ENCODE measurements around the gene LRRTM3.

Gene LRRTM3

DNA sequence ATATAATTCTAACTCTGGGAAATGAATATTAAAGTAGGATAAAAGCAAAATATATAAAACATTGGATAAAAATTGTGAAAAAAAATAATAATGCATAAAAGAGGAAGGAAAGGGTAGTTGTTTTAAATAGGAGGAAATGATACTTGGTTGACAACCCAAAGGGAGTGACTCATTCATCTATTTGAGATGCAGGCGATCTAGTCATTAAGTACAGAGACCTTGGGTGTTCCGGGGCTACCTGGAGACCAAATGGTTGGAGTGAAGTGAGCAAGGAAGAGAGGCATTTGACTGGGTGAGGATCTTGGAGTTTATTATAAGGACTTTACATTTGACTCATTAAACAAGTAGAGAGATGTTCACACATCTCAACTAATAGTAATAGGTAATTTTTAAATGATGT is 111.0 kb downstream of the LRRTM3 start:
- DNase-seq, result no peak

DNA sequence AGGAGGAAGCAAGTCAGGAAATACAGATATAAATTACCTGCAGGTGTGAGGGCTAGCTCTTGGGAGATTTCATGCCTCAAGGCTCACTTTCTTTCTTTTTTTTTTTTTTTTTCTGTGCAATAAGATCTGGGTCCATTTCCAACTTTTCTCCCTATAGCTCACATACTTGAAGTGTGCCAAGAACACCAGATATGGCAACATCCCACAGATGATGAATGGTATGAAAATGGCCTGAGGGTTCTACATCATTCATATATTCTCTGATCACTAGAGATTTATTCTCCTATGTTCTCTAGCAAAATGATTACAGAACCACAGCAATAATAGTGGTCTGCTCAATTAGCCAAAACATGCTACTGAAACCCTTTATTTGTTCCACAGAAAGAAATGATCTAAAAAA is 117.2 kb downstream of the LRRTM3 start:
- DNase-seq, result no peak

DNA sequence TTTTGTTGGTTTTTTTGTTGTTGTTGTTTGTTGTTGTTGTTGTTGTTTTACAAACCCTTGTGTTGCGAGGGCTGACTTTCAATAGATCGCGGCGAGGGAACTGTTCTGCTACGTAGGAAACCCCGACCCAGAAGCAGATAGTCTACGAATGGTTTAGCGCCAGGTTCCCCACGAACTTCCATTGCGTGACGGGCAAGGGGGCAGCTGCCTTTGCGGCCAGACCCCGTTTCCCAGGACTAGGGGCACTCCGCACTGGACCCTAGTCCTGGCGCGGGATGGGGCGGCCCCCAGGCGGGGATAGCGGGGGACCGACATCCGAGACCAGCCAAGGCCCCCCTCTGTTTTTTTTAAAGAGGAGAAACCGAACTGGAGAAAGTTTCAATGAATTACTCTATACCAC is 119.6 kb downstream of the LRRTM3 start:
- DNase-seq, result no peak

DNA sequence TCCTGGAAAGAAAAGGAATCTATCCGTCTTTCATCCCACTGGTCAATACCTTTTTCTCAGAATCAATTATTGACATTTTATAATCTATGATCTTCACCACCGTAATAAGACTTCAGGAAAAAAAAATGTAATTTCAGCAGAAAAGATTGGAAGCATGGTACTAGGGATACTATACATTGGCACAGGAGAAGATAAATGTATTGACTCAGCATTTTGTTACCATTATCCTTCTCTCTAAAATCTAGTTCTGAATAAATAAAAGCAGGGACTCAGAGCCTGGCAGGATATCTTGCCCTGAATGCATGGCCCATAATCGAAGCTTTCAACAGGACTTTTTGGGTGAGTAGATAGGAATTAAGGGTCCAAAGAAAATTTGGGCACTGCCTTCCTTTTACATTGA is 120.7 kb downstream of the LRRTM3 start:
- DNase-seq, result no peak

DNA sequence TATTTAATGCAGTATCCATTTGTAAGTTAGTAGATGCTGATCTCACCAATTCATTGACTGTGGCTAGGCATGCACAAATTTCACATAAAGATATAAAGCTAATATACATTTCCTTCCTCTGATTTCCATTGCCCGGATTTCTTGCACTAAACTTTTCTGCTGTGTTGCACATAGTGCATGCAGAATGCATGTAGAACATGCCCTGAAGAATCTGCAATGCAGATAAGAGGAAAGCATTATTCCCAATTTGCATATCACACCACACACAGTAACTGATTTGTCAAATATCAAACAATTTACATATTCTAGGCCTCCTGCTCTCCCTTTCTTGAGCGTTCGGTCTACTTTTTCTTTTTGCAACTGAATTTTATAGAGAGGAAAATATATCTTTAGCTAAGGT is 124.2 kb downstream of the LRRTM3 start:
- no peak for DNase-seq

DNA sequence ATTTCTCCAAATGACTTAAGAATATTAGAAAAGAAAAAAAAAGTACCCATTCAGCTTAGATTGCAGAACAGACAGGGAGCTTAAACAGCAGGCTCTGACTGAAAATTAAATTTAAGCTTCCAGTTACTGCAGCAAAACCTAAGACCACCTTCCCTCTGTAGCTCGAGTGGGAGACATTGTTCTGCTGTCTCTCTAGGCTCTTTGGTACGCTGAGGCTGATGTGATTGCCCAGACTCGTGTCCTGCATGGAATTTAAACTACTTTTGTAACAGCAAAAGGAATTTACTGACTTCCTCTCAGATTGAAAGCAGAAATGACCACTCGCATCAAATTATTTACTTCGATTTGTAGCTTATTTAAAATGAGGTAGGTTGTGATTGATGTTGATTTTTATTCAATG is 124.6 kb downstream of the LRRTM3 start:
- DNase-seq, result no peak

DNA sequence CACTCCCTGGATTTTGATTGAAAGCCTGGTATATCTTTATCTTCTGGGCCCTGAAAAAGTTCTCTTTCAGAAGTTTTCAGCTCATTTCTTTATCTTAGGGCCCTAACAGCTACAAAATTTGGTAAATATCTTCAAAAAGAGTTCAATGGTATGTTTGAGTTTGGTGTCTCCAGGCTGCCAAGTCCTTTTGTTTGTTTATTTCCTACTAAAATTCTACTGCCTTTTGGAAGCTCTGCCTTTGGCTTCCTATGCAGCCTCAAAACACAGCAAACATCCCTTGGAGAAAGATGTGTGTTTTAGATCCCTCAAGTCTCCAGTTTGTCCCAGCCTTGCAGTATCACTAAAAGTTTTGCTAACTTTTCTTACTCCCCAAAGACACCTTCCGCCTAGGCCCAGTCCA is 146.8 kb downstream of the LRRTM3 start:
- DNase-seq, result no peak

DNA sequence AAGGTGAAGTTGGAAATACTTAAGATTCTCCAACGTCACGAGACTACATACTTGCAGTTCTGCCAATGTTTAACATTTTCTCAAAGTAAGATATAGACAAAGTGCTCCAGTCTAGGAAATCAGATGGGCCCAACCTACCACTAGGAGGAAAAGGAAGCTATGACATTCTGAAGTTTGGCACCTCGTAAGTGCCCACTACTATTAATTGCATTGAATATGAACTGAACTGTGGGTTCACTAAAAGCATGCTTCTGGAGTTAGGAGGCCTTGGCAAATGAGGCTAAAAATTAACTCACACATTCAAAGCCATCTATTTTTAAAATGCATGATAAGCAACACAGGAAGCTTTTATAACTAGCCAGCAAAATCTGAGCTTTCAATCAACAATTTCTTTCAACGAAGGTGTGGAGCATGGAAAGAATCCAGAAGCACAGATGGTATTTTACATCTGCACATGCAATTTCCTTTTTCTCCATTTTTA is 149.7 kb downstream of the LRRTM3 start:
- DNase-seq, result no peak

DNA sequence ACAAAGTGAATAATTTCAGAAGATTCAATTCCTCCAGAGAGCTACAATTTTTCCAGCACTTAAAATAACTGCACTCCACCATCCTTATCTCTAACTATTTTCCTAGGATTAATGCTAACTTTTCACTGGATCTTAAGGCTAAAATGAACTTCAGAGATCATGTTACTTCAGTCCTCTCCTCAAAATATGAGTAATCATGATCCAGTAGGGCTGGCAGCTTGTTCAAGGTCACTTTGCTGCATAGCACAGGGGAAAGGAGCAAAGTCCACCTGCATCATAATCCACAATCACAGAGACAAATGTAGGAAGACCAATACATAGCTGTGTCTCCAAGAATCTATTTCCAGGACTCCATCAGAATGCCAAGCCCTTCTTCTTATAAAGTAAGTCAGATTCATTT is 150.3 kb downstream of the LRRTM3 start:
- no peak for DNase-seq

DNA sequence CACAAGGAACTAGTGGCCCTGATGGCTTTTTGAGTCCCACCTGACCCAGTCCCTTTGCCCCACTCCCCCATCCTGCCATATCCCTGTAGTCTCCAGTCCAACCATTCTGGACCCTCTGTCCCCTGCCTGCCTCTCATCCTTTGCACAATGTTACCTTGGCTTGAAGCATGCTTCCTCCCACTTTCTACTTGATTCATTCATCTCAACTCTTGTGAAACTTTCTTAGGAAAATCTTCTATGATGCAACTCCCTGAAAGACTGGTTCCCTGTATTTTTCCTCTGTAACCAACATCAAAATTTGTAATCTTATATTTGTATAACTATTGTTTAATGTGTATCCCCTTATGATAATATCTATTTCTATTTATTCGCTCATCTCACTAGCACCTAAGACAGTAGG is 151.5 kb downstream of the LRRTM3 start:
- DNase-seq, result no peak

DNA sequence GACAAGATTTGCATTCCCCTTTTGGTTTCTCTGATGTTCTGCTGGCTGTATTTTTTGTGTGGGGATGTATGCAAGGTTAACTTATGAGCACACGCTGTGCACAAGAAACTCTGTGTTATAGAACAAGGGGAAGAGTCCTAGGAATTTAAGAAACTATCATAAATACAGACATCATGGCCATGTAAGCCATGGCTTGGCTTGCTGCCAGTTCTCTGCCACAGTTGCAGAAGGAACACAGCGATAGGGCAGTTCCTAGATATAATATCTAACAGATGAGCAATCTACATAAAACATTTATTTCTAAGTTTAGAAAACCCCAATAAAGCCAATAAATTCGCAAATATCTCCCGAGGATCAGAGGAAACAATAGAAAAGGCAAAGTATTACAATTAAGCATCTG is 153.3 kb downstream of the LRRTM3 start:
- no peak for DNase-seq

DNA sequence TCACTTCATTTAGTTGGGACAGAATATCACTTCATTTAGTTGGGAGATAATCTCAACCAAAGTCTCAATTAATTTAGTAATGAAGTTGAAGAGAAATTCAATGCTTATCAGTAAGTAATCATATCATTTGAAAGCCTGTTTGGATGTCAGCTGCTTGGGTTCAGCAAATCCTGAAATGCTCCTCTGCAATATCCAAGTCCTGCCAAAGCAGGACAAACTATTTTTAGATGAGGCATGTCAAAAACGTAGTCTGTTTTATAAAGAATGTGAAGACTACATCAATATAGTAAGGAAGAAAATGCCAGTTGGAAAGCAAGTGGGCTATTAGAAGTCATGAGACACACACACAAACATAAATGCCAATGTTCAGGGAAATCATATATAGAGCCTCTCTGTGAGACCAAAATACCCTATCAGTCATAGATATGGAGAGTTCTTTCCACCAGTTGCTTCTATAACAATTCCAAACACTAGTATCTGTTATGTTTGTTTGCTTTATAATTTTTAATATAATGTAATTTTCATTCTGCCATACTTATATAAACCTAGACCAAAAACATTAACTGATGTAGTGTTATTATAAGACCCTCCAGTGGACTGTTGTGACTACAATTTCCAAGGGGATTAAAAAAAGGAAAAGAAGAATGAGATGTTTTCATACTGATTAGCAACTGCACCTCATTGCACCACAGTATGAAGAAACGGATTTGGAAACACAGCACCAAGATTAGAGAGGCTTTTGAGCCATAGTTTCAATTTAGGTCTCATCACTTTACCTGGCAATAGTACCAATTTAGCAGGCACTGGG is 160.7 kb downstream of the LRRTM3 start:
- no peak for DNase-seq

DNA sequence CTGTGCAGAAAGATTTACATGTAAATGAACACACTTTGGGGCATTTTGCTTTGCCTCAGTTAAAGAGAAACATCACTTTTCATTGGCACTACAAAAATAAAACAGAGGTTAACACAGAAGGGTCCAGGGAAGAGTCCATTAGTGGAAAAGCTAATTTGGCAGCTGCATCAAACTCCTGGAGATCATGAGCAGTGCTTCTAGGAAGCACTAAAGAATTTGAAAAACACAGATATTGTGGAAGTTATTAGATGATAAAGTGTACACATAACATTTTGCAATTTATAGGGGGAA is 161.2 kb downstream of the LRRTM3 start:
- no peak for DNase-seq

DNA sequence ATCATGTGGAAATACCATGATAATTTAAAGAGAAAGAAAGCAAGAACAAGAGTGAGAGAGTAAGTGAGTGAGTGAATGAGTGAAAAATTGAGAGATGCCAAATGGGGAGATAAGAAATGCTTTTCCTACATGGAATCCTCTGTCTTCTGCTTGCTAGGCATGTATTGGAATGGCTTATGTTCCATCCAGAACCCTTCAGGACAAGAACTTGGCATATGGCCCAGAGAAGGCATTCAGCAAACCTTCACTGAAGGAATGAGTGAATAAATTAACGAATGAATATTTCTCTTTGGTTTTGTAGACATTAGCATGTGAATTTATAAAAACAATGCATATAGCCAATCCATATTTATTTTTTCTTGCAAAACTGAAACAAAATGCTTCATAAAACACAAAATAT is 162.2 kb downstream of the LRRTM3 start:
- no peak for DNase-seq

DNA sequence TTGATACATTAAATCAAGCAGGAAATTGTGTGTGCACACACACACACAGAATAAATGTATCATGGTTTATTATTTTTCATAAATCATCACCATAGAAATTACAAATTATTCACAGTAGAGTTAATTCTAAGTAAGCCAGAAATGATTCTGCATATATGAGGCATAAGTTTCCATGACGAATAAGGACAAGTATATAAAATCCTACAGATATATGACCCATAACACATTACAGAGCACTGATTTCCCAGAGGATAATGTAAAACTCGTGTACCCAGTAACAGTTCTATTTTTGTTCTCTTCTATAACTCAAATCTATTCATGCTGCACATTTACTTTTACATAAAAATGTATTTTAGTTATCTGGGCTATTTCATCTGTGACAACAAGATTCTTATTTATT is 169.7 kb downstream of the LRRTM3 start:
- DNase-seq, result no peak

DNA sequence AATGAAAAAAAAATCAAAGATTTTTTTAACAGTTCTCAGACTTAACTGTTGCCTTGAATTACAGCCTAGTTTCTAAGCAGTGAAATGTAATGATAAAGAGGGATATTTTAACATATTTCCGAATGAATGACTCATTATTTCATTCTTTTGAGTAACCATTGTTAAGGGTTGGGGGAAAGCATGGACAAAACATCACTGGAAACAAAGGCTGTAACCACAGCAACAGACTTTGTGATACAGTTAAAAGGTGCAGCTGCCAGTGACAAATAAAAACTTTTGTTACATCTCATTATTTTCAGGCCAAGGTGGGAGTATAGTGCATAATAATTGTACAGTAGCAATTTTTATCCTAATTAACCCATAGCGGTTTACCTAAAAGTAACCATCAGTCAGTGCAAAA is 172.6 kb downstream of the LRRTM3 start:
- no peak for DNase-seq

DNA sequence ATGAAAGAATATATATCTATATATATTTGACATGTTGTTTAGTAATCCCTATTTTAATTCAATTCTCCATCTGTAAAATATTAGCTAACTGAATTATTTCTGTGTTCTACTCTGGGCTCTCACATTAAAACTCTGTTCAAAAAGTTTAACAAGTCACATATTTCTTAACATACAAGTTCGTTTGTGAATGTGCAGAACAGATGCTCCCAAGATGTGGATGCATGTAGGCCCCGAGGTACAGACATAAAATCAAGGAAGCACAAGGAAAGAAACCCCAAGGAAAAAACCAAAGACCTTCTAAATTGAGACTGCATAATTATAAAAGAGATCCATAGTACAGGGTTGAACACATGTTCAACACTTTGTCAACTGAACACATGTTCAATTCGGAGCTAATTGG is 175.1 kb downstream of the LRRTM3 start:
- no peak for DNase-seq

DNA sequence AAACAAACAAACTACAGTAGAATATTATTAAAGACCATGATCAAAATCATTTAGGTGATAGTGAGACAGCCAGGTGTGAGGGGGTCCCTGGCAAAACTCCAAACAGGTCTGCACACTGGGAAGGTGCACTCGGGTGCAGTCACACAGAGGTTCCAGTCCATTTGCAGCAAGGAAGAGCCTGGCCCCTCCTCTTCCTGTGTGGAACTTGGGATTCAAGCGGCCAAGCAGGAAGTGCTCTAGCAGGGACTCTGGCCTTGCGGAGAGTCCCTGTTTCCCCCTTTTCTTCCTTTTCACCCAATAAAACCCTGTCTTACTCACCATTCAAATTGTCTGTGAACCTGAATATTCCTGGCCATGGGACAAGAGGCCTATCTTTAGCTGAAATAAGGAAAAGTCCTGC is 181.8 kb downstream of the LRRTM3 start:
- no peak for DNase-seq

DNA sequence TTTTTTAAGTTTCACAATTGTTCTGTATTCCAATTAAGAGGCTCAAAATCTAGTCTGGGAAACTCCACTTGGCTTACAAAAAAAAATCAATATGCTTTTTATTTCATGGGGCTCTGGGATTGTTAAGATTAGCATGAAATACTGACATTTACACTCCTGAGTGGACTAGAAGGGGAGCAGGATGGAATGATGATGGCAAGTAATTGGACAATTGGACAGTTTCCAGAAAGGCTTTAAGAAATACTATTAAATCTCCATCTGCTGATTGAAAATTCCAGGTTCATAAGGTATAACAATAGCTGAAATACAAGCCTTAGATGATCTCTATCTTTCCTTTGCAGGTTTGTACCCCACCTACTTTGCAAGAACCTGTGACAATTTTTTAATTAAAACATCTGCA is 184.4 kb downstream of the LRRTM3 start:
- DNase-seq, result no peak

DNA sequence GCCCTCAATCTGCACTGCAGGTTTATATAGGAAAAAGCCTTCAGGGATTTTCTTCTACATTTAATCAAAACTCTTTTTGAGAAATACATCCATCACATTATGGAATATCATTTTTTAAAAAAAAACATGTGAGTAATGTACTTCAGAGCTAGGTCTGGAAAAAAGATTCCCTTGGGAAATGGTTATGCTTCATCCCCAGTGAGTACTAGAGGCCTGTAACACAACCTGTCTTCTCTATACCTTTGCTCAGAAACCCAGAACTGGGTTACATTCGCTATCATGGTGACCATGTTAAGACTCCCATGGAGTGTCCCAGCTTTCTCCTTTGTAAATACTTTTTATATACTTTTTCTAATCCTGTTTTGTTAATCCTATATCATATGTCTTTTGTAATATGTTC is 186.9 kb downstream of the LRRTM3 start:
- DNase-seq, result no peak

DNA sequence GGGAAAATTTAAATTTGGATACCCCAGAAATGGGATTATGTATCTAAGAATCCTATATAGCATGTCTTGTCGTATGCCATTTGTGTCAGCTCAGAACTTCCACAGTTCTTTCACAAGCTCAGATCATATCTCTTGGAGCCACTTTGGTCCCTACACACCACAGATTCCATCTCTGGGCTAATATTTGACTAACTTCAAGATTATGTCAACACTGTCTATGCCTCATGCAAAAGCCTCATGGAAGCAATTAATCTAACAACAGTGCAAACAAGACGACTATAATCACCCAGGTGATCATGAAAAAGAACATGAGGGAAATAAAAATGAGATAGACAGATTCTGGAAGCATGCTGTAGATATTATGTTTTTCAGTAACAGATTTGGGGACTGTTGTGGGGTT is 189.1 kb downstream of the LRRTM3 start:
- no peak for DNase-seq

DNA sequence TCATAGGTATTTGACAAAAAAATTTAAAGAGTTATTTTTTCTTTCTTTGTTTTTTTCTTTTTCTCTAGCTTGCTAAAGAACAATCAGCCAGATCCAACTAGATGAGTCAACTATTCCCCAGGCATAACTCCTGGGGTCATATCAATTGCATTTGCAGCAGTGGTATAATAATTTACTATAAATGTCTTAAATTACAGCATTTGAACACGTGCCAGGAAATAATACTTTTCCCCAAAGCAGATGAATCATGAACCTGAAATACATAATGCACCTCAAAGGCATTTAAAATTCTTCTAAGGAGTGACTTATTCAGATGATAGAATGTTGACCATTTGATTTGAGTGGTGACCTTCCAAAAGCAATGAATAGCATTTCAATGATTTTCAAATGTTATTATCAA is 190.1 kb downstream of the LRRTM3 start:
- no peak for DNase-seq

DNA sequence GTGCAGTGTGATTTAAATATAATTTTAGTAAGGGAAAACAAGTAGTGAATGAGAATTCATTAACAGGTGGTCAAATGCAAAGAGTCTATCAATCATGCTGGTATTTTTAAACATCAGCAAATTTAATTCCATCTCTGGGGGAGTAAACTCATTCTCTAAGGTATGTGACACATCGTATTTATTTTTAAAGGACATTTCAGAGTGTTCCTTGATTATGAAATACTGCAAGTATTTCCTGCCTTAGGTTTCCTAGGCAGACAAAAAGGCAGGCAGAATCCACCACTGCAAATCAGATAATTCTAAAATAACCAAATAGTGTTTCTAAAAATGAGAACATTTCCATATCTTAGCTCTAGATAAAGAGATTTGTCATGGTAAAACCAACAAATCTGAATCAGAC is 193.8 kb downstream of the LRRTM3 start:
- no peak for DNase-seq

DNA sequence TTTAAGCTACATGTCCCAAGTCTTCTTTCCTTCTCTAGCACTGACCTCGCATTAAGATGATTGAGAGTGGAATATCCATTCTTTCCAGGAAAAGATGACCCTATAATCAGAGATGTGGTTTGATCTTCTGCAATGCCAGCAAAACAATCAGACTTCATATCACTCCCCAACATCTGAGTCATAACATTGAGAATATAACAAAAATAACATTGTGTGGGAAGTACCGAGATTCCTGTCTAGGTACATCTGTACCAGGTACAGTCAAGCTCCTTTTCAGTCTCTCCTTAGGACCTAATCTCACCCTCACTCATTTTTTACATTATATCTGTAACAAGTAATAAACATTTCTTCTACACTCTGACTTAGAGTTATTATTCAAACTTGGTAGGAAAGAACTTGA is 201.6 kb downstream of the LRRTM3 start:
- no peak for DNase-seq

DNA sequence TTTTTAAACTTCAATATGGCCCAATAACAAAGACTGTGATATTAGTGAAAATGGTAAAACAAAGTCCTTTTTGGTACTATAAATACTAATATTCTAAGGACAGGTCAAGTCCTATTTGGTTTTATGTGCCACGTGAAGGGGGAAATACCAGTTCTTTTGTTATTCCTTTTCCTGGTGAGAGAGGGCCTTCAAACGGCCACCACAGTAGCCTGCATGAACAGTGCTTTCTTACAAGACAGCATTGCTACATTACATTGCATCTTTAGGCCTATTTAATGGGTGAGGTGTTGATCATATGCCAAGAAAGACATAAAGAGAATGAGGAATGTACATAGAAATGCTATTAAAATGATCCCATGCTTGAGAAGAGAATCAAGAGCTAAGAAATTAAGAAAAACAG is 214.8 kb downstream of the LRRTM3 start:
- no peak for DNase-seq

DNA sequence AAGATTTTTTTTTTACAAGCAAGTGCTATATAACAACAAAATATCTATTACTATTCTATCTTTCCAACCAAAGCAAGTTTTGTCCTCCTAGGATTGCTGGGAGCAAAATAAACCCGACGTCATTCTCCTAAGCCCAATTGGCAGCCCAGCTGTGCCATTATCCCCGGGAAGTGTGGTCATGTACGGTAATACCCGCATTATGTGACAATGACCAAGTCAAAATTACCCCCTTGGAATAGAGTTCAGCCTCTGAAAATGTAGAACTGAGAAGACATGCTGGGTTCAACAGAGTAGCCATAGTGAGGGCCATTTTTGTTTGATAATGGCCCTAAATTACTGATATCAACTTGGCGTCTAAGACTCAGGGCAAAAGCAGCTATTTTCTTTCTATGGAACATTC is 215.5 kb downstream of the LRRTM3 start:
- no peak for DNase-seq

Data from activated CD8-positive, alpha-beta memory T cell treated with anti-CD3 and anti-CD28 coated beads, Interleukin-2, amount 50 U/mL, for 48 hours (primary cell).